Vagina (tissue), 2 donors: ENCODE measurements around the gene ABHD10.

ENCODE experiments used
- CTCF ChIP-seq, 3 experiments: fragments of 450-650 bp in 2 of 3; fragments of 200-600 bp in 1 of 3; sonication (generic) in 1 of 3; IDR thresholded peaks; one replicate each; pipeline ENCODE4 v1.5.1; 2017 to 2019; ENCODE audit warnings: antibody characterized with exemption in 3 of 3, mild to moderate bottlenecking in 2 of 3, moderate library complexity in 2 of 3
- POLR2A ChIP-seq, 2 donors: fragments of 450-650 bp; IDR thresholded peaks; one replicate each; pipeline ENCODE4 v1.6.1; 2017; ENCODE audit warnings: antibody characterized with exemption in 2 of 2, mild to moderate bottlenecking in 2 of 2, moderate library complexity in 2 of 2
- POLR2AphosphoS5 ChIP-seq, 2 donors: sonication (generic); formaldehyde crosslinking; IDR thresholded peaks; one replicate each; pipeline ENCODE4 v1.9.0; 2017; ENCODE audit warnings: antibody characterized with exemption in 2 of 2, mild to moderate bottlenecking in 2 of 2, low read depth in 1 of 2; ENCODE audit not compliant: insufficient read depth in 1 of 2

GRCh38 chr3:111993038-111993437 is 14.2 kb downstream of the ABHD10 start:
- TF ChIP-seq POLR2A (IDR thresholded peaks at IDR 0.05) (no peak), CTCF (IDR thresholded peaks at IDR 0.05) (no peak), POLR2AphosphoS5 (IDR thresholded peaks at IDR 0.05; ENCODE audit: insufficient read depth in 1 of 2, low read depth in 1 of 2) (no peak)
